Fibroblast of the aortic adventitia (primary cell): ENCODE results near the gene HAVCR1. TPM values are rescaled to one million over a fixed set of nuclear protein-coding genes. Genes with fewer than 3 reads are reported as not detected.
"Not testable (repeated sequence)": the region's sequence is repeated elsewhere in the genome, so short reads cannot be mapped to it uniquely, and the experiment has no call there.

Experiments used
- DNase-seq: peaks from one replicate; pipeline ENCODE4 v3.0.0-alpha.2; 2010; ENCODE audit warnings: low read depth
- H3K4me3 ChIP-seq: 2 replicates; pipeline ENCODE4 v1.5.1; 2011; ENCODE audit warnings: low read depth, mild to moderate bottlenecking, control low read depth, low read length, moderate library complexity
- CTCF ChIP-seq: IDR thresholded peaks from 2 replicates; pipeline ENCODE4 v1.5.1; 2011; ENCODE audit warnings: mild to moderate bottlenecking, low read length, control low read depth, inconsistent platforms; ENCODE audit not compliant: insufficient read depth
- total RNA-seq: library from RNA; depleted of rRNA; stranded (reverse); fragments of >200 nt; gene quantifications from 2 replicates; pipeline ENCODE4 v1.2.3, GENCODE V29; 2012; ENCODE audit warnings: low replicate concordance

The HAVCR1 gene
- total RNA-seq, 1 donor, result not detected

- no peak overlapping the region for H3K4me3 ChIP-seq
- no peak for TF ChIP-seq CTCF
- DNase-seq, result no peak
These were observed 8.9 kb downstream of the HAVCR1 start for GRCh38 chr5:157050050-157050449.

- DNase-seq, result no peak
- H3K4me3 ChIP-seq, result no peak overlapping the region
- no peak for TF ChIP-seq CTCF
These were observed 9.3 kb downstream of the HAVCR1 start for GRCh38 chr5:157049605-157050004.

- DNase-seq, result no peak
- no peak for TF ChIP-seq CTCF
- no peak overlapping the region for H3K4me3 ChIP-seq
These were observed 11.0 kb downstream of the HAVCR1 start for GRCh38 chr5:157047898-157048297.

GRCh38 chr5:157047016-157047415 lies 11.9 kb downstream of the HAVCR1 start:
- H3K4me3 ChIP-seq, DNase-seq: not testable (repeated sequence)

GRCh38 chr5:157046041-157046440 lies 12.9 kb downstream of the HAVCR1 start:
- DNase-seq, result no peak
- no peak for TF ChIP-seq CTCF
- no peak overlapping the region for H3K4me3 ChIP-seq

- DNase-seq, result no peak
- no peak for TF ChIP-seq CTCF
- no peak overlapping the region for H3K4me3 ChIP-seq
These were observed 13.3 kb downstream of the HAVCR1 start for GRCh38 chr5:157045601-157046000.

GRCh38 chr5:157038568-157039187 lies 20.2 kb downstream of the HAVCR1 start:
- H3K4me3 ChIP-seq, result no peak overlapping the region
- no peak for DNase-seq
- no peak for TF ChIP-seq CTCF

GRCh38 chr5:157034106-157035072 lies 24.5 kb downstream of the HAVCR1 start:
- not testable (repeated sequence) for DNase-seq

More at GRCh38 chr5:157034106-157035072, 24.5 kb downstream of the HAVCR1 start:
- H3K4me3 ChIP-seq, result not testable (repeated sequence)
